HG03039 (cell line): ENCODE results near the gene ERF.
A peak's percentile ranks its signal among the peaks of the same experiment; 100 is the strongest.

ENCODE experiments used
- ATAC-seq: cut with Tn5 transposase; IDR thresholded peaks from one replicate; pipeline ENCODE4 v1.9.1; 2021; ENCODE audit warnings: mild to moderate bottlenecking, moderate library complexity; ENCODE audit not compliant: unreplicated experiment

Gene ERF

DNA sequence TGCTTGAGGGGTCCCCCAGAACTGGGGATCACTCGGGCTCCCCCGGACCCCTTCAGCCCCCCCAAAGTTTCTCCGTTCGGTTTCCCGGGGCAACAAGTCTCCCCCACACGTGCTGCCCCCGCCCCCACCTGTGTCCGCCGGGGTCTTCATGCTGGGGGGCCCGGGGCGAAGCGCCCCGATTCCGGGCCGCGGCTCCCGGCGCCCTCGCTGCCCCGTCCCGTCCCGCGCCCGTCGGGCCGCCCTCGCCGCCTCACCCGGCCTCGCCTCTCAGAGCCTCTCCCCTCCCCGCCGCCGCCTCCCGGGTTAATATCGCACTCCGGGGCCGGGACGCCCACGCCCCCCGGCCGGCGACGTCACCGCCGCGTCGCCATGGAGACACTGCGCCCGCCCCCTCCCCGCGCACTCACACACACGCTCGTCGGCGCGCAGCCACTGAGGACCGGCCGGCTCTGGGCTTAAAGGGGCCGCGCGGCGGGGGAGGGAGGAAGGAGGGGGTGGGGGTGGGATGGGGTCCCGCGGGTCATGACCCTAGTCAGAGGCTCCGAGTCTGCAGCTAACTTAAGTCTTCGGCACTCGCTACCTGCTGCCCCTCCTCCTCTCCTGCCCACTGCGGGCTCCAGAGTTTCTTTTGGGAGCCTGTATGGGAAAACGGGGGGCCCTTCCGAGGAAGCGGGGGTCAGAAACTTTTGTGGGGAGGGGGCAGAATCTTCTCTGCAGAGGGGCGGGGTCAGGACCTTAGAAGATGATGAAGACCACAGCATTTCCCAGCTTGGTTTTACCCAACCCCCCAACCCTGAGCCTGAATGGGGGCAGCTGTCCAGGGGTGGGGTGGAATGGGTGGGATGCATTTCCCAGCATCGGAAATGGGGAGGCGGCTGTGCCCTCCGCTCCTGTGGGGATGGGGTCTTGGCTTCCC, at the start of gene ERF:
Gene ERF (minus strand): TSS at position 279 of the 916 bp plus-strand sequence. CDS start 129 bp downstream, at position 150.
- peak; percentile 61 for ATAC-seq

DNA sequence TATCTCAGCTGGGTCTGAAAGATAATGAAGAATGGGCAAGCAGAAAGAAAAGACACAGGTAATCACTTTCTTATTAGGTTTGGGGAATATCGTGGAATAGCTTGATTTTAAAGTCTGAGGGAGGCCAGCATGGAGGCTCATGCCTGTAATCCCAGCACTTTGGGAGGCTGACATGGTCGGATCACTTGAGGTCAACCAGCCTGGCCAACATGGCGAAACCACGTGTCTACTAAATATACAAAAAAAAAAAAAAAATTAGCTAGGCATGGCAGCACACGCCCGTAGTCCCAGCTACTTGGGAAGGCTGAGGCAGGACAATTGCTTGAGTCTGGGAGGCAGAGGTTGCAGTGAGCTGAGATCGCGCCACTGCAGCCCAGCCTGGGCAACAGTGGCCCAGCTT, 48.9 kb upstream of the ERF start:
- ATAC-seq, result no peak

DNA sequence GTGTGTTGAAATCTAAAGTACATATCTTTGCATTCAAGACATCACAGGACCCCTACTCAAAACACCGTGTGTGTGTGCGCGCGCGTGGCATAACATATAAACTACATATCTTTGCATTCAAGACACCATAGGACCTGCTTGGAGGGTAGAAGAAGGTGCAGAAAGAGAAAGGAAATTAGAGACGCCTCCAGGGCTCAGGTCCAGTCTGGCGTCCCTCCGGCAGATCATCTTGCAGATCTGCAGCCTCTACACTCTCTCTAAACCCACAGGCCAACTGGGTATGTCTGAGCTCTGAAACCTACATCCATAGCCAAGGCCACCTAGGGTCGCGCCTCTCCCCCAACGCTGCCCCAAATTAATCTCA, 48.2 kb upstream of the ERF start:
- no peak for ATAC-seq

DNA sequence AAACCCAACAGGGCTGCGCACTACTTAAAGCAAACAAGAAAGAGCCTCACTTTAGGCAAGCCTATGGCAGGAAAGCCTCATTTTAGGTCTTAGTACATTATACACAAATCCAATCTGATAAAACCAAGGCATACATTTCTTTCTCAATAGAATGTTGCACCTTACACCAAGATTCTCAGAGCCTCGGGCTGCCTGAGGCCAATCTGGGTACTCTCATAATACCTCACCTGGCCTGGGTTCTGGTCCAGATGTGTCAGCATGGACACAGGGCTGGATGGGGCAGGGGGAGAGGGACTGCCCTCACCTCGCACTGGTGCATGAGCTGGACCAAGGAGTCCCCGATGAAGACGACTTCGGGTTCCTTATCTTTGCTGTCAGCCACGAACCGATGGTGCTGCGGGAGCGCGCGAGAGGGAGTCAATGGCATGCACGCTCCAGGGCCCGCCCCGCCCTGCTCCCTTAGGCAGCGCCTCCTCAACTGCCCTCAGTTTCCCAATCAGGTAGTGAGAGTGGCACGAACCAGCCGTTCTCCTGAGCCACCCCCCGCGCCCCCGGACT, 46.8 kb upstream of the ERF start, which contains the start of gene PRR19:
Gene PRR19 (plus strand): TSS at position 487 of the 558 bp plus-strand sequence. CDS start 7,453 bp downstream, outside the sequence.
- no peak for ATAC-seq

DNA sequence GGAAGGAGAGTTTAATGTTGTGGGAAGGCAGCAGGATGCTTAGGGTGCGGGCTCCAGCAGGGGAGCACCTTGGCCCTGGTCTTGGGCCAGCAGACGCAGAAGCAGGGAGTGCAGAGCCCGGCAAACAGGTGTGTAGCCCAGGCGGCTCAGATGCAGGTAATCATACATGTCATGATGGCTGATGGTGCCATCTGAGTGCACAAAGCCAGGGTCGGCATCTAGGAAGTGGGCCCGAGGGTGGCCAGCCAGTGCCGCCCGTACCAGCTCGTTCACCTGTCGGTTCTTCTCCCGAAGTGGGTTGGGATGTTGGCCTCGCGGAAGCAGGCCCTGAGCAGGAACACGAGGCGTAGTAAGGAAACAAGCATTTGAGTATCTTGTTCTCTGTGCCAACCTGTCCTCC, 42.1 kb upstream of the ERF start:
- ATAC-seq, result no peak

DNA sequence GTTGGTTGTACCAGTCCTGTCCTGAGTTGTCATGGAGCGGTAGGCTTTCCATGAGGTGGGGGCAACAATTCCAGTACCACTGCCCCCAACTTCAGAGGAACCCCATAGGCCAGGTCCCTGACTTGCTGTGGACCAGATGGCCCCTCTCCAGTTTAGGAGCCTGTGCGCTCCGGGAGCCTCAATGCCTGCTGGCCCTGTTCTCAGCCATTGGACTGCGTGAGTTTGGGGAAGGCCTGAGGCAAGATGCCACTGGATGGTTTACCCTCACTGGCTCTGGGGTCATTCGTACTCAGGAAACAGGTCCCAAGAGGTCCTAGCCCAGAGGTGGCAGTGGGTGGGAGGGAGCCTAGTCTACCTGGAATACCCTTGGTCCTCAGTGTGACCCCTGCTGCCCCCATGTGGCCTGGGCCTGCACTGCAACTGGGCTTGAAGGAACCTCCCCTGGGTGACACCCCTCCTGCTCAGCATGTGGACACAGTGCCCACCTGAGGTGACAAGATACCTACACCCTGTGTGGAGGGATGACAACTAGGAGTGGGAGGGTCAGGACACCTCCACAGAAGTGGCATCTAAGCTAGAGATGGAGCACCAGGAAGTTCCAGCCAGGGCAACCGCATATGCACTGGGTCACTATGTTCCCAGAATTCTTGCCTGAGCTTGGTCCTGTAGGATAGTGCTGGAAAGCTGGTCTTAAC, 41.0 kb upstream of the ERF start:
- no peak for ATAC-seq

DNA sequence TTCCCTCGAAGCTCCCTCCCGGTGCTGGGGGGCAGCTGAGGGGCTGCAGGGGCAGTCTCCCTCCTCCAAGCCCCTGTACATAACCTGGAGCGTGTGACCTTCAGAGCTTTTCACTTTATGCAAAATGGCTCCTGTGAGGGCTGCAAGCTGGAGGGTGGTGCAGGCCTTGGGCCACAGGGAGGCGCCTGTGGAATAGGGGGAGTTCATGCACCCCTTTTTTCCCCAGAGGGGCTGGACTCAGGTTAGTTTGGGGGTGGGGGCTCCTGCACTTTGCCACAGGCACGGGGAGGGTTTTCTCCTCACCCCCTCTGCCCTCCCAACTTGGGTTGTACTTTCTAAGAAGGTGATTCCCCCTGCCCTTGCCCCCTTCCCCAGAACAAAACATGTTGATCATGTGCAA, 40.4 kb upstream of the ERF start:
- ATAC-seq, result no peak

DNA sequence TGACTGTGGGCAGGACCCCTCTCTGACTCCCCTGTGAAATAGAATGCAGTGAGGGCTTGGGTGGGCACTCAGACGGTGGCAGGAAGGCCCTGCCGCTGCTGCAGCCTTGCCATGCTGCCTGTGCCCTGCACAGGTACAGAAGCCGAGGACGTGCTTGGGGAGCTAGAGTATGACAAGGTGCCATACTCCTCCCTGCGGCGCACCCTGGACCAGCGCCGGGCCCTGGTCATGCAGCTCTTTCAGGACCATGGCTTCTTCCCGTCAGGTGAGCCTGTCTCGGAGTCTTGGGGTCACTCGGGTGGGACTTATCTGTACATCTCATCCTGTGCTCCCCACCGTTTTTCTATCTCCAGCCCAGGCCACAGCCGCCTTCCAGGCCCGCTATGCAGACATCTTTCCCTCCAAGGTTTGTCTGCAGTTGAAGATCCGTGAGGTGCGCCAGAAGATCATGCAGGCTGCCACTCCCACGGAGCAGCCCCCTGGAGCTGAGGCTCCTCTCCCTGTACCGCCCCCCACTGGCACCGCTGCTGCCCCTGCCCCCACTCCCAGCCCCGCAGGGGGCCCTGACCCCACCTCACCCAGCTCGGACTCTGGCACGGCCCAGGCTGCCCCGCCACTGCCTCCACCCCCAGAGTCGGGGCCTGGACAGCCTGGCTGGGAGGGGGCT, 39.7 kb upstream of the ERF start:
- no peak for ATAC-seq

DNA sequence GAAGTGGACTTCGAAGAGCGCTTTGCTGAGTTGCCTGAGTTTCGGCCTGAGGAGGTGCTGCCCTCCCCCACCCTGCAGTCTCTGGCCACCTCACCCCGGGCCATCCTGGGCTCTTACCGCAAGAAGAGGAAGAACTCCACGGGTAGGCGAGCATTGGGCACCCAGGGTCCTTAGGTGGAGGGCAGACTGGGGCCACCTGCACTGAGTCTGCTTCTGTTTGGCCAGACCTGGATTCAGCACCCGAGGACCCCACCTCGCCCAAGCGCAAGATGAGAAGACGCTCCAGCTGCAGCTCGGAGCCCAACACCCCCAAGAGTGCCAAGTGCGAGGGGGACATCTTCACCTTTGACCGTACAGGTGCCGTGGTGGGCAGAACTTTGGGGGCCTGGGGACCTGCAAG, 39.0 kb upstream of the ERF start:
- ATAC-seq, result no peak

DNA sequence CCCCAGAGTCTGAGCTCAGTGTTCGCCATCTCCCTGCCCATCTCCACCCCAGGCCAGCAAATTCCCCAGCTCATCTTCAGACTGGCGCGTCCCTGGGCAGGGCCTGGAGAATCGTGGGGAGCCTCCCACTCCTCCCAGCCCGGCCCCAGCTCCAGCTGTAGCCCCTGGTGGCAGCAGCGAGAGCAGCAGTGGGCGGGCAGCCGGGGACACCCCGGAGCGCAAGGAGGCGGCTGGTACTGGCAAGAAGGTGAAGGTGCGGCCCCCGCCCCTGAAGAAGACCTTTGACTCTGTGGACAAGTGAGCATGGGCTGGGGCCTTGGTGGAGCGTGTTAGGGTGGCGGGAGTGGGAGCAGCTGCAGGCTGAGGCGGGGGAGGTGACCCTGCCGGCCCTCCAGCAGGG, 38.6 kb upstream of the ERF start:
- no peak for ATAC-seq

DNA sequence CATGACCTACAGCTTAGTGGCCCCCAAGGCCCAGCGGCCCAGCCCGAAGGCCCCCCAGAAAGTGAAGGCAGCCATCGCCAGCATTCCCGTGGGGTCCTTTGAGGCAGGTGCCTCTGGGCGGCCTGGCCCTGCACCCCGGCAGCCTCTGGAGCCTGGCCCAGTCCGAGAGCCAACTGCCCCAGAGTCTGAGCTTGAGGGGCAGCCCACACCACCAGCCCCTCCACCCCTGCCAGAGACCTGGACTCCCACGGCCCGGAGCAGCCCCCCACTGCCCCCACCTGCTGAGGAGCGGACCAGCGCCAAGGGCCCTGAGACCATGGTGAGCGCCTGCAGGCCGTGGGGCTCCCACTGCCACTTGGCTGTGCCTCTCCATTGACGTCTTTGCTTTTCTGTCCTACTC, 38.0 kb upstream of the ERF start:
- no peak for ATAC-seq

DNA sequence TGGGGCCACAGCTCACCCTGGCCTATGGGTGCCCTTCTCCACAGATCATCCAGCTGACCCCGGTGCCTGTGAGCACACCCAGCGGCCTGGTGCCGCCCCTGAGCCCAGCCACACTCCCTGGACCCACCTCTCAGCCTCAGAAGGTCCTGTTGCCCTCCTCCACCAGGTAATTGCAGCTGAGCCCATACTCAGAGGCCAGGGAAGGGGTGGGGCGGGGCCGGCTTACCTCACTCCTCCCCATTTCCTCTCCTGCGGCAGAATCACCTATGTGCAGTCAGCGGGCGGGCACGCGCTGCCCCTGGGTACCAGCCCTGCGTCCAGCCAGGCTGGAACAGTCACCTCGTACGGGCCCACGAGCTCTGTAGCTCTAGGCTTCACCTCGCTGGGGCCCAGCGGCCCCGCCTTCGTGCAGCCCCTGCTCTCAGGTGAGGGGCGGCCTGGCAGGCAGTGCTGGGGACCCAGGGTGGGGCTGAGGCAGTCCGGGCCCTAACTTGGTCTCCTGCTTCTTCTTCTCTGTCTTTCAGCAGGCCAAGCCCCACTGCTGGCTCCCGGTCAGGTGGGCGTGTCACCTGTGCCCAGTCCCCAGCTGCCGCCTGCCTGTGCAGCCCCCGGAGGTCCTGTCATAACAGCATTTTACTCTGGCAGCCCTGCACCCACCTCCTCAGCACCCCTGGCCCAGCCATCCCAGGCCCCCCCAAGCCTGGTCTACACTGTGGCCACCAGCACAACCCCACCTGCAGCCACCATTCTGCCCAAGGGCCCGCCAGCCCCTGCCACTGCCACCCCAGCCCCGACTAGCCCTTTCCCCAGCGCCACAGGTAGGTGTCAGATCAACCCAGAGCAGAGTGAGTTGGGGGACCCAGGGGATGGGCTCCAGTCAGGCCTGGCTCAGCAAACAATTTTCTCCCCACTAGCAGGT, 37.4 kb upstream of the ERF start:
- no peak for ATAC-seq

DNA sequence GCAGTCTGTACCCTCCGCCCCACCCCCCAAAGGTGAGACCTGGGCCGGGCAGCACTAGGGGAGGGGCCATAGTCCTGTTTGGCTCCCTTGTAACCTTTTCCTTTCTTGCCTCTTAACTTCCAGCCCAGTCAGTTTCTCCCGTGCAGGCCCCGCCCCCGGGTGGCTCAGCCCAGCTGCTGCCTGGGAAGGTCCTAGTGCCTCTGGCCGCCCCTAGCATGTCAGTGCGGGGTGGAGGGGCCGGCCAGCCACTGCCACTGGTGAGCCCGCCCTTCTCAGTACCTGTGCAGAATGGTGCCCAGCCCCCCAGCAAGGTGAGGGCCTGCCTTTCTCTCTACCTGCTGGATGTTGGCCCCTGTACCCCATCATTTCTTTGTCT, 36.5 kb upstream of the ERF start:
- ATAC-seq, result no peak

DNA sequence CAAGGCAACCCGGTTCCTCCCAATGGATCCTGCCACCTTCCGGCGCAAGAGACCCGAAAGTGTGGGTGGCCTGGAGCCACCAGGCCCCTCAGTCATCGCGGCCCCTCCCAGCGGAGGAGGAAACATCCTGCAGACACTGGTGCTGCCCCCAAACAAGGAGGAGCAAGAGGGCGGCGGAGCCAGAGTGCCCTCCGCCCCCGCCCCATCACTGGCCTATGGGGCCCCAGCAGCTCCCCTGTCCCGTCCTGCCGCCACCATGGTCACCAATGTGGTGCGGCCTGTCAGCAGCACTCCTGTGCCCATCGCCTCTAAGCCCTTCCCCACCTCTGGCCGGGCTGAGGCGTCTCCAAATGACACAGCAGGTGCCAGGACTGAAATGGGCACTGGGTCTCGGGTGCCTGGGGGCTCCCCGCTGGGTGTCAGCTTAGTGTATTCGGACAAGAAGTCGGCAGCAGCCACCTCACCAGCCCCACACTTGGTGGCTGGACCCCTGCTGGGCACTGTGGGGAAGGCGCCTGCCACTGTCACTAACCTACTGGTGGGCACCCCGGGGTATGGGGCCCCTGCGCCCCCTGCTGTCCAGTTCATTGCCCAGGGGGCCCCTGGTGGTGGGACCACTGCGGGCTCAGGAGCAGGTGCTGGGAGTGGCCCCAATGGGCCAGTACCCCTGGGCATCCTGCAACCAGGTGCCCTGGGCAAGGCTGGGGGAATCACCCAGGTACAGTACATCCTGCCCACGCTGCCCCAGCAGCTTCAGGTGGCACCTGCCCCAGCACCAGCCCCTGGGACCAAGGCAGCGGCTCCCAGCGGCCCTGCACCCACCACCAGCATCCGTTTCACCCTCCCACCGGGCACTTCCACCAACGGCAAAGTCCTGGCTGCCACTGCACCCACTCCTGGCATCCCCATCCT, 35.9 kb upstream of the ERF start:
- no peak for ATAC-seq

DNA sequence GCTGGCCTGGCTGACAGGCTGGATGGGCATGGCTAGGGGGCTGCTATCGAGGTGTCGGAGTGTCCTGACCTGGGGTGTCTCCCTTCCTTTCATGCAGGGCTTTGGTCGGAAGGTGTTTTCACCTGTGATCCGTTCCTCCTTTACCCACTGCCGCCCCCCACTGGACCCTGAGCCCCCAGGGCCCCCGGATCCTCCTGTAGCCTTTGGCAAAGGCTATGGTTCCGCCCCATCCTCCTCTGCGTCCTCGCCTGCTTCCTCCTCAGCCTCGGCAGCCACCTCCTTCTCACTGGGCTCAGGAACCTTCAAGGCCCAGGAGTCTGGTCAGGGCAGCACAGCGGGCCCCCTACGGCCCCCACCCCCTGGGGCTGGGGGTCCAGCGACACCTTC, 35.2 kb upstream of the ERF start:
- no peak for ATAC-seq

DNA sequence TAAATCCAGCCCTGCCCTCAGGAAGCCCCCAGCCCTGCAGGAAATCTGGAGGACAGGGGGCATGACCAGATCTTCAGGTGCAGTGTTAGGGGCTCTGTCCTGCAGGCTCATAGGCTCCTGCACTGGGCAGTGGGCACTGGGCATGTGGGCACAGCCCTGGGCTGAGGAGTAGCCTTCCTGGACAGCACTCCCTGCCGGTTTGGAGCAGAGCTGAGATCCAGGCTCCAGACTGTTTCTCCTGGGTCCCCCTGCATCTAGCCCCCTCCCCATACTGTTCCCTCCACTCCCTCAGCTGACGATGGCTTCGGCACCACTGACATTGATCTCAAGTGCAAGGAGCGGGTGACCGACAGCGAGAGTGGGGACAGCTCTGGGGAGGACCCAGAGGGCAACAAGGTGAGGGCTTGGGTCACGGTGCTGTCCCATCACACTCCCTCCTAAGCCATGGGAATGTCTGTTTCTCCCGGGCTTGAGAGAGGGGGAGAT, 34.7 kb upstream of the ERF start:
- no peak for ATAC-seq

DNA sequence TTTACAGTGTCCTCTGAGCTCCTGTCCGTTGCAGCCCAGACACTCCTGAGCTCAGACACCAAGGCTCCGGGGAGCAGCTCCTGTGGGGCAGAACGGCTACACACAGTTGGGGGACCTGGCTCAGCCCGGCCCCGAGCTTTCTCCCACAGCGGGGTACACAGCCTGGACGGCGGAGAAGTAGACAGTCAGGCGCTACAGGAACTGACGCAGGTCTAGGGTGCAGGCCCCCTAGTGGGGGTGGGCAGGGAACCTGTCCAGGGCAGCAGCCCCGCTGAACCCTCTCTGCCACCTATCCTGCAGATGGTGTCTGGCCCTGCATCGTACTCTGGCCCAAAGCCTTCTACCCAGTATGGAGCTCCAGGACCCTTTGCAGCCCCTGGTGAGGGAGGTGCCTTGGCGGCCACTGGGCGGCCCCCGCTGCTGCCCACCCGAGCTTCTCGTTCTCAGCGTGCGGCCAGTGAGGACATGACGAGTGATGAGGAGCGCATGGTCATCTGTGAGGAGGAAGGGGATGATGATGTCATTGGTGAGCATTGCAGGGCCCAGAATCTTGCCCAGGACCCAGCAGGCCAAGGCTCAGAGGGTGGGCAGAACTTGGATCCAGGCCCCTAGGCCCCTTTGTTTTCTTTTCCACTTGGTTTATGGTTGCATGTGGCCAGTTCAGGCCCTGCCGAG, 34.1 kb upstream of the ERF start:
- ATAC-seq, result no peak

DNA sequence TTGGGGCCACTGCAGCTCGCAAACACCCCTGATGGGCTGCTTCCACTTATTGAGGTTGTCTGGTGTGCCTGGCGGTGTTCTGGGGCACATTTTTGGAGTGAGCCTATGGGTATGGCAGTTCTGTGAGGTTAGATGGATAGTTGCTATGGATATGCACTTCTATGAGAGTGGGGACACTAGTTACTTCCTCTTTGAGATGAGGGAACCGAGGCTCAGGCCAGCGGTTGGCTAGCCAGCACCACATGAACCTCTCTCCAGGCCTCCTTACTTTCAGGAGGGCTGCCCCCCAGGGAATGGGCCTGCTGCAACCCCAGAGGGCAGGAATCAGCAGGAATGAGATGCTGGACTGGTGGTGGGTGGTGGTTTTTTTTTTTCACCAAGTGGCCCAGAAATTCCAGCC, 33.5 kb upstream of the ERF start:
- no peak for ATAC-seq

DNA sequence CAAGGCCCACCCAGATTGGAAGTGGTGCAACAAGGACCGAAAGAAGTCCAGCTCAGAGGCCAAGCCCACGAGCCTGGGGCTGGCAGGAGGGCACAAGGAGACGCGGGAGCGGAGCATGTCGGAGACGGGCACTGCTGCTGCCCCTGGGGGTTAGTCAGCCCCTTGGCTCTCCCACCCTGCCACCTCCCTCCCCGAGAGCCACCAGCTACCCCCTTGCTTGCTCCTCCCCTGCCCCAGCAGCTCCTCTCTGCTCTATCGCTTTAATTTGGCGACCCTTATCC, 32.8 kb upstream of the ERF start:
- ATAC-seq, result no peak
